ENCODE measurements around the gene EN2. TPM values are rescaled to one million over a fixed set of nuclear protein-coding genes. Genes with fewer than 3 reads are reported as not detected.
A peak's percentile ranks its signal among the peaks of the same experiment; 100 is the strongest.

The EN2 gene
- total and polyA plus RNA-seq, 10 donors, result 0.03 to 0.04 TPM; not detected in 8

DNA sequence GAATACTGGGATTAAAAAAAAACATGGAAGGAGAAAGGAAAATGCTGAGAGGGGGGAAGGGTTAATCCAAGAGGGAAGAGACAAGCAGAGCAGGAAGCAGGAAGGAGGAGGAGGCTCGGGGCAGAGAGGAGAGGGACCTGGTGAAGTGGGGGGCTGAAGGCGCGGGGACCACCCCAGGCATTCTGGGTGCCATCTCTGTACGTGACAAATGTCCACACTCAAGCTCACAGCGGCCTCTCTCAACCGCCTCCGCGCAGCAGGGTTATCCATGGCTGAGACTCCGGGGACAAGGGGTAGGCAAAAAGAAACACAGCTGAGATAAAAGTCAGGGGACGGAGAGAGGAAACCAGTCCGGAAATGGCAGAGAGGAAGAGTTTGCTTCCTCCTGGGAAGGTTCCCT, 33.9 kb downstream of the EN2 start:
- Histone ChIP-seq H3K9me3 (no peaks in the 10 kb centered on the region), H3K27me3 (replicated peaks in 1 of 7) (peaks cover 0 to 93% (median 14%) of the 10 kb centered on the region in 7 donors), H3K4me1 (peaks cover 0 to 22% (median 18%) of the 10 kb centered on the region in 6 donors), H3K27ac (no peak overlapping the region), H3K4me3 (peak overlapping the region in 3 of 8 donors; percentile 41 to 71 (median 55)), H3K36me3 (no peaks in the 10 kb centered on the region)
- intact Hi-C loops (cut with DNase I; ENCODE audit: low total_unique reads), result no loop called here
- no peak for DNase-seq
- WGBS, 5 donors, result 41 to 64% (median 49%) methylated on average over 11 of the region's 11 CpGs
- no peak for TF ChIP-seq POLR2AphosphoS5 (IDR thresholded peaks at IDR 0.05)
- TF ChIP-seq CTCF (IDR thresholded peaks at IDR 0.05 in 8 of 11, conservative IDR thresholded peaks at IDR 0.05 in 3 of 11), result no peak
- no peak for TF ChIP-seq POLR2A (IDR thresholded peaks at IDR 0.05)

DNA sequence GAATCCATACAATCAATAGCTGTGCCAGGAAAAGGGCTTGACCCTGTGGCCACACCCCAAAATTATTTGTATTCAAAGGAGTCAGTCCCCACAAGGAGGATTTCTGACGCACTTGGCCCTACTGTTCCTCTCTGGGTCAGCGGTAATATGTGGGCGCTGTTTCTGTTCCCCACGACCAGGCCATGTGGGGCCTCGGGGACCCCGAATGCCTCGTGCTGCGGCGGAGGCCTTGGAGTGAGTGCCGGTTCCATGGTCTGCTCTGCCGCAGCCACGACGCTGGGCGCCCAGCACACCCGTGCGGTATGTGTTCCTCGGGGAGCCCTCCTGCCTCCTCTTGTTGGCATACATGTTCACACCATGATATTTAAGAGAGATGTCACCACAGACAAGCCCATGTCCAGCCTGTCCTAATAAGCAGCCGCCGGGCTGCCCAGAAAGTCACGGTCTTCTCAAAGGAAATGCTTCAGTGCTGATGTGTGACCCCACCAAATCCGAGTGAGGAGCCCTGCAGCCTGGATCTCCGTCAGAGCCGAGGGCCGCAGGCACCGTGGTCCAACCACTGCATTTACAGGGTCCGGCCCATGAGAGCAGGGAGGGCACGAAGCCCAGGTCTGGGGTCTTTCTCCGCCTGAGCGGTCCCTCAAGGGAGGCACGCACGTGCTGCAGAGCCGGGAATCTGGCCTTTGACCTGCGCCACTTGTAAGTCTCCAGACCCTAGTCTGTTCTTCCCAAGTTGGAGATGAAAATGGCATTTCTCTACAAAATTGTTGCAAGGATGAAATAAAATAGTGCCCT, 36.0 kb downstream of the EN2 start:
- intact Hi-C loops (cut with DNase I; ENCODE audit: low total_unique reads), result no loop called here
- Histone ChIP-seq H3K4me1 (peaks cover 0 to 22% (median 18%) of the 10 kb centered on the region in 6 donors), H3K27me3 (replicated peaks in 1 of 7) (peaks cover 0 to 93% (median 26%) of the 10 kb centered on the region in 7 donors), H3K9me3 (no peaks in the 10 kb centered on the region), H3K4me3 (no peak overlapping the region), H3K27ac (no peak overlapping the region), H3K36me3 (no peaks in the 10 kb centered on the region)
- DNase-seq, result no peak
- TF ChIP-seq POLR2AphosphoS5 (IDR thresholded peaks at IDR 0.05) (no peak), POLR2A (IDR thresholded peaks at IDR 0.05) (no peak), CTCF (IDR thresholded peaks at IDR 0.05 in 8 of 11, conservative IDR thresholded peaks at IDR 0.05 in 3 of 11) (no peak)
- WGBS, 5 donors, result 82 to 88% (median 86%) methylated on average over 17 to 33 of the region's 33 CpGs

- H3K27ac ChIP-seq, result no peak overlapping the region
- H3K27me3 ChIP-seq (replicated peaks in 1 of 7), result peaks cover 0 to 93% (median 26%) of the 10 kb centered on the region in 7 donors
- intact Hi-C loops (cut with DNase I; ENCODE audit: low total_unique reads), result no loop called here
- H3K4me3 ChIP-seq, result no peak overlapping the region
- no peaks in the 10 kb centered on the region for H3K36me3 ChIP-seq
- TF ChIP-seq POLR2A (IDR thresholded peaks at IDR 0.05) (no peak), CTCF (IDR thresholded peaks at IDR 0.05 in 8 of 11, conservative IDR thresholded peaks at IDR 0.05 in 3 of 11) (no peak), POLR2AphosphoS5 (IDR thresholded peaks at IDR 0.05) (no peak)
- 87 to 93% (median 89%) methylated on average over 16 of the region's 16 CpGs for WGBS, 5 donors
- DNase-seq, result no peak
- no peaks in the 10 kb centered on the region for H3K9me3 ChIP-seq
- H3K4me1 ChIP-seq, result peaks cover 0 to 22% (median 18%) of the 10 kb centered on the region in 6 donors
Measured at GRCh38 chr7:155494551-155494950, 36.6 kb downstream of the EN2 start.

DNA sequence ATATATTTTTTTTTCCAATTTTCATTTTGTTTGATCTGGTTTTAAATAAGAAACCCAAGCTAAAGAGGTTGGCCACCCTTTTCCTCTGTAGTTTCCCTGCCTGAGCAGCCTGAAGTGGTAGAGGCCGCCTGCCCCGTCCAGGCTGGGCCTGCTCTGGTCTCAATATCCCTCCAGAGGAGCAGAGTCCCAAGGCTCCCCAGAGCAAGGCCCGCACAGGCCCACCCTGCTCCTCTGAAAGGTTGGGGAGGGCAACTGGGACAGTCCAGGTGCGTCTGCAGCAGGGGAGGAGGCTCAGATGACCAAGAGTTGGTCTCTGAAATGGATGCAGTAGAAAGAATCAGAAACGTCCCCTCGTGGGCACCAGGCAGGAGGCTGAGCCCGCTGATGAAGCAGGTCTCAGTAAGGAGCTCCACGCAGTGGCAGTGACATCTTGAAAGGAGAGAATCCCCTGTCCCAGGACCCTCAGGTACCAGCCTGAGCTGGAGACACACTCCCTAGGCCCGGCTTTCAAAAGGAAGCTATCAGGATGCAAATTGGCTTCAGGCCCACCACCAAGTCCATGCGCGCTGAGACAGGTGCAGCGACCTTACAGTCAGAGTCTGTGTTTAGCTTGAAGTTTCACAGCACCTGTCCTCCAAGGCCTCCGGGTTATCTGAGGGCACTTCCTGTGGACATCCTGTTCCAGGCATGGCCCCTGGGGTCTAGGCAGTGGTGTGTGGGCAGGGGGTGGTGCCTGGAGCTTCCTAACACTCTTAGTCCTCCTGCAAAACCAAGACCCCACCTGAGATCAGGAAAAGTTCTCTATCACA, 37.7 kb downstream of the EN2 start:
- intact Hi-C loops (cut with DNase I; ENCODE audit: low total_unique reads), result no loop called here
- H3K36me3 ChIP-seq, result no peaks in the 10 kb centered on the region
- 72 to 85% (median 81%) methylated on average over 12 to 13 of the region's 13 CpGs for WGBS, 5 donors
- peaks cover 0 to 14% (median 11%) of the 10 kb centered on the region in 6 donors for H3K4me1 ChIP-seq
- TF ChIP-seq CTCF (IDR thresholded peaks at IDR 0.05 in 8 of 11, conservative IDR thresholded peaks at IDR 0.05 in 3 of 11), result no peak
- TF ChIP-seq POLR2AphosphoS5 (IDR thresholded peaks at IDR 0.05), result no peak
- TF ChIP-seq POLR2A (IDR thresholded peaks at IDR 0.05), result no peak
- no peaks in the 10 kb centered on the region for H3K9me3 ChIP-seq
- no peak overlapping the region for H3K4me3 ChIP-seq
- H3K27me3 ChIP-seq (replicated peaks in 1 of 7), result peaks cover 0 to 93% (median 19%) of the 10 kb centered on the region in 7 donors
- no peak for DNase-seq
- no peak overlapping the region for H3K27ac ChIP-seq

Data from spleen (tissue), 11 donors.